Measurements from ENCODE around the gene TPCN1.
"Not testable (repeated sequence)": the region's sequence is repeated elsewhere in the genome, so short reads cannot be mapped to it uniquely, and the experiment has no call there.

Gene TPCN1

DNA sequence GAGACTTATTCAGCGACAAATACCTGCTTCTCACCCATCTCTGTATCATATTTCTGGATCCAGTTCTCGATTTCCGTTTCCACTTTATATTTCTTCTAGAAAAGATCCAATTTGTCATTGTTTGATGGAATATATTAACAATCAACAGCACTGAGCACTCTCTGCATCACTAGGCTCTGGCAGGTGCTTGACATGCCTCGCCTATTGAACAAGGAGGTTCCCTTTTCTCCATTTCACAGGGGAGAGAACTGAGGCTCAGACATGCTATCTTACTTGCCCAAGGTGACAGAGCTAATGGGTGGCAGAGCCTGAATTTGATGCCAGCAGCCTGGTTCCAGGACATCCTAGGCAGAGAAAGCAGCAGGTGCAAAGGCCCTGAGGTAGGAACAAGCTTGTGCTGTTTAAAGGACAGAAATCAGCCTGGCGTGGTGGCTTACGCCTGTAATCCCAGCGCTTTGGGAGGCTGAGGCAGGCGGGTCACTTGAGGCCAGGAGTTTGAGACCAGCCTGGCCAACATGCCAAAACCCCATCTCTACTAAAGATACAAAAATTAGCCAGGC lies 23.7 kb upstream of the TPCN1 start:
- FAIRE-seq, result no peak

DNA sequence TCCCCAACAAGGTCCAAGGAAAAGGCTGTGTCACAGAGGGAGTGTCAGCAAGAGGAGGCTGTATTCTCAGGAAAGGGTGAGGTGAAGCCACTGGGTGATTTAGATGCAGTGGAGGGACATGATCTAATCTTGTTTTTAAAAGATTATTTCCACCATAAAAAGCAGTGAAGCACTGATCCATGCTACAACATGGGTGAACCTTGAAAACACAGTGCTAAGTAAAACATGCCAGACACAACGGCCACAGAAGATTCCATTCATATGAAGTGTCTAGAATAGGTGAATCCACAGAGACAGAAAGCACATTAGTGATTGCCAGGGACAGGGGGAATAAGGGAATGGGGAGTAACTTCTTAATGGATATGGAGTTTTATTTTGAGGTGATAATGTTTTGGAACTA lies 23.0 kb upstream of the TPCN1 start:
- FAIRE-seq, result no peak

DNA sequence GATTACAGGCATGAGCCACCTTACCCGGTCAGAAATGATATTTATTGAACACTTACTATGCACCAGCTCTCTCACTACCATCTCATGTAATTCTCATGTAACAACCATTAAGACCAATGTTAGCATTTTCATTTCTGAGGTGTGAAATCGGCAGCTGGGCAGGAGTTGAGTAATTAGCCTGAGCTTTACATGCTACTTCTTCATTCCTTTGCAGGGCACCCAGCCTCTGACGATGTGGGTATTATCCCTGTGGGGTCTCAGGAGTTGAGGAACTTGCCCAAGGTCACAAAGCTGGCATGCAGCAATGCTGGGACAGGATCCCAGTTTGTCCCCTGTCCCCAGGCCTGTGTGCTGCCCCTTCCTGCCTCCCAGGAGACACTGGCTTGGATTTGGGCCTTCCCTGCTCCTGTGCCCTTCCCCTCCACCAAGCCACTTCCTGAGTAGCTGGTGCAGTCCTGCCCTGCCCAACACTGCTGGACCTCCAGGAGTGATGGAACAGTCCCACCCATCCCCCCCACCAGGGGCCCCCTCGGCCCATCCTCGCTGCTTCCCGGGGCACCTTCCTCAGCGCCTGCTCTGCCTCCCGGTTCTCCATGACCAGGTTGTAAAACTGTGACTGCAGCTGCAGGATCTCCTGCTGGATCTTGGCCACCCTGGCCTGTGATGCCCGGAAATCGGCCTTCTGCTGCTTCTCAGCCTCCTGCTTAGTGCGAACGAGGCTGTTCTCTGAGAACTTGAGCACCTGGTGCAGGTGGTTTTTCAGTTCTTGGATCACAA lies 21.1 kb upstream of the TPCN1 start:
- no peak for FAIRE-seq

DNA sequence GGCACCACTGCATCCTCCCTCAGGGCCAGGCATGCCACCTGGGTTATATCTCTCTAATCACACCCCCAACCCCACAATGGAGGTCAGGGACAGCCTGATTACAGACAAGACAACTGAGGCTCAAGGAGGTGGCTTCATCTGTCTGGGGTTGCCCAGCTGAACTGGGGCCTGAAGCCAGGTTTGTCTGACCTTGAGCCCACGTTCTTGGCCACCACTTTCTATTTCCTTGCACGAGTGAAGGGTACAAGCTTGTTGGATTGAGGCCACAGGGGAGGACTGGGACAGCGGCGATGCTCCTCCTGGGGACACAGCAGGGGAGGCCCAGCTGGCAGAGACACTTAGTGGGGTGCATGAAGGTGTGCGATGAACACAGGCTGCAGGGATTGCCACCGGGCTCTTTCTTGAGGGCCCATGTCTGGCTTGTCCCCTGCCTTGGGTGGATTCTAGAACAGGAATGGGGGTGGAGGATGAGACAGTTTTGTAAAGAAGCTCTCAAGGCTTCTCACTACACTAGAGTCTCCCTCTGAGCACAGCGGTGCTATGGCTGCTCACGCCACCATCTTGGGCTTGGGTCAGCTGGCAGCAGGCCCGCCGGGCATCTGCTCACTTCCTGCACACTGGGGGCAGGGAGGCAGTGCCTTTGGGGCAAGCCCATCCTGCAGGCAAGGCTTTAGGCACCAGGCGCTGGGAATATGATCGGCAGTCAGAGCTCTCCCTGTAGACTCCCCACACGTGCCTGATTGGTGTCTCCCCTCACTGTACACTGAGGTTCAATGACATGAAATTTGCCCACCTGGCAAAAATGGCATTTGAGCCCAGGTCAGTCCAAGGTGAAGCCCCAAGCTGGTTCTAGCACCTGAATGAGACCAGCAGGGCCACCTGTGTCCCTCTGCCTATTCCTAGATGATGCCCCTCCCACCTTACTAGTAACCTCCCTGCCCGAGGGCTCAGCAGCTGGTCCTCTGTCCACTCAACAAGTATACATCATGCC lies 19.8 kb upstream of the TPCN1 start:
- FAIRE-seq, result no peak

DNA sequence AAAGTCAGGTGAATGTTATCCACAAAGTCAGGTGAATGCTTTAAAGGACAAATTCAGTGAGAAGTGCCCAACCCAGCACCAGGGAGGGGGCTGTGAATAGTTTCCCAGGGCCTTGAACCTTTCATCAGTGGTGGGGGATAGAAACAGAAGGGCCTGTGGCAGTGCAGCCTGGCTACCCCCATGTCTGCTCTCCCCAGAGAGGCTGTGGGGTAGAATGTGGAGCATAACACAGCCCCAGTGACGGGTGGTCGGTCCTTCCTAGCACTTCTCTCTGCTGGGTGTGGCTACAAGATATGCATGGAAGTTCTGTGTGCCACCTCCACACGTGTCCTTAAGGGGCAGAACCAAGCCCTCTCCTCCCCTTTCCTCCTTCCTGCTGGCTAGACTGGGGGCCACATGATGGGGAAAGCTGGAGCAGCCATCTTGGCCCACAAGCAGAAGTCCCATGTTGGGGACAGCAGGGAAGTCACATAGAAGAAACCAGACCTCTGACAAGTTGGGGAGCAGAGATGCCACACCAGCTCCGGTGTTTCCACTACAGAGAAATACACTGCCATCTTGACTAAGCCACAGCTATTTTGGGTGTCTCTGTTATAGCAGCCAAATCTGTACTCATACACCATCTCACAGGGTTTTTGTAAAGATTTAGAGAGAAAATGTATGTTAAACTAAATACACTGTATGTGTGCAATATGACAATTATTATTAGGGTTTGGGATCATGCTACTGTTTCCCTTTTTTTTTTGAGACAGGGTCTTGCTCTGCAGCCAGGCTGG lies 18.8 kb upstream of the TPCN1 start:
- FAIRE-seq, result no peak

DNA sequence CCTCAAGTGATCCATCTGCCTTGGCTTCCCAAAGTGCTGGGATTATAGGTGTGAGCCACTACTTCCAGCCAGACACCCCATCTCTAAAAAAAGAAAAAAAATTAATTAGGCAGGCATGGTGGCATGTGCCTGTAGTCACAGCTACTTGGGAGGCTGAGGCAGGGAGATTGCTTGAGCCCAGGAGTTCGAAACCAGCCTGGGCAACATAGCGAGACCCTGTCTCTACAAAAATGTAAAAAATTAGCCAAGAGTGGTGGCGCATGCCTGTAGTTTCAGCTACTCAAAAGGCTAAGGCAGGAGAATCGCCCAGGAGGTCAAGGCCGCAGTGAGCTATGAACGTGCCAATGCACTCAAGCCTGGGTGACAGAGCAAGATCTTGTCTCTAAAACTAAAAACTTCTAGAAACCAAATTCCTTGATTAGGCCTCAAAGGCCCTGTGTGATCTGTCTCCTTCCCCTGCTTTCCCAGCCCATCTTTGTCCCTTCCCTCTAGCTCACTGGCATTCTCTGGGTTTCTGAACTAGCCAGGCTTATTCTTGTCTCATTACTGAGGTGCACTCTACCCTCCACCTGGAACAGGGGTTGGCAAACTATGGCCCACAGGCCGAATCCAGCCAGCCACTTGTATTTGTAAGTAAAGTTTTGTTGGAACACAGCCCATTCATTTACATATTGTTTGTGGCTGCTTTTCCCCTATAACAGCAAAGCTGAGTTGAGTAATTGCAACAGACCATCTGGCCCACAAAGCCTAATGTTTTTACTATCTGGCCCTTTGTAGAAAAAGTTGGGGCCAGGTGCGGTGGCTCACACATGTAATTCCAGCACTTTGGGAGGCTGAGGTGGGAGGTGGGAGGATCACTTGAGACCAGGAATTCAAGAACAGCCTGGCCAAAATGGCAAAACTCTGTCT lies 17.2 kb upstream of the TPCN1 start:
- no peak for FAIRE-seq

DNA sequence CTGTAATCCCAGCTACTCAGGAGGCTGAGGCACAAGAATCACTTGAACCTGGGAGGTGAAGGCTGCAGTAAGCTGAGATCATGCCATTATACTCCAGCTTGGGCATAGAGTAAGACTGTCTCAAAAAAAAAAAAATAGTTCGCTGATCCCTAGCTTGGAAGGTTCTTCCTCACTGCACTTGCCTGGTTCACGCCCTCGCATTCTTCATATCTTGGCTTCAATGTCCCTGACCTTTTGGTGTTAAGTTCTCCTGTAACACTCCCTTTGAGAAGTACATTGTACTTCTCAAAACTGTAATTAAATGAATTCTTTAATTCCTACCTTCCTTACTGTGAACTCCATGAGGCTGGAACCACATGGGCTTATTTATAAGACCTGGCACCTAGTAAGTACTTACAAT lies 16.5 kb upstream of the TPCN1 start:
- no peak for FAIRE-seq

DNA sequence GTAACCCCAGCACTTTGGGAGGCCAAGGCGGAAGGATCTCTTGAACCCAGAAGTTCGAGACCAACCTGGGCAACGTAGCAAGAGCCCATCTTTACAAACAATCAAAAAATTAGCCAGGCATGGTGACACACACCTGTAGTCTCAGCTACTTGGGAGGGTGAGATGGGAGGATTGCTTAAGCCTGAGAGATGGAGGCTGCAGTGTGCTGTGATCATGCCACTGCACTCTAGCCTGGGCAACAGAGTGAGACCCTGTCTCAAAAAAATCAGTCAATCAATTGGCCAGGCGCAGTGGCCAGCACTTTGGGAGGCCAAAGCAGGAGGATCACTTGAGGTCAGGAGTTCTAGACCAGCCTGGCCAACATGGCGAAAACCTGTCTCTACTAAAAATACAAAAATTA lies 14.5 kb upstream of the TPCN1 start:
- not testable (repeated sequence) for FAIRE-seq

DNA sequence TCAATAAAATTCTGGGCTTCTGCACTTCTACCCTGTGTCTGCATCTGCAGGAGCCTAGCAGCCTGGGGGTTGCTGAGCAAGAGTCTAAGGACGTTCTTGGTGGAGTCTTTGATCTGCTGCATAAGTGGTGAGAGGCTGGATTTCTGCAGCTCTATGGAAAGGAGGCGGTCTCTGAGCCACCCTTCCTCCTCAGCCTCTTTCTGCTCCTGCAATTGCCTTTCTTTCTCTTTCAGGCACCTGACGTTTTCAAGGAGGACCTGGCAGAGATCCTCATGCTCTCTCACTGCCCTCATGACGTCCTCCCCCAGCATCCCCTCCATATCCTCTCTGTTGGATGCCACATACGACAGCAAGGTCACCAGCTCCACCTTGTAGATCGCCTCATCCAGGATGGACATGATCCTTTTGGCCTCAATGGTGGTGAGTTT lies 13.6 kb upstream of the TPCN1 start:
- FAIRE-seq, result no peak

DNA sequence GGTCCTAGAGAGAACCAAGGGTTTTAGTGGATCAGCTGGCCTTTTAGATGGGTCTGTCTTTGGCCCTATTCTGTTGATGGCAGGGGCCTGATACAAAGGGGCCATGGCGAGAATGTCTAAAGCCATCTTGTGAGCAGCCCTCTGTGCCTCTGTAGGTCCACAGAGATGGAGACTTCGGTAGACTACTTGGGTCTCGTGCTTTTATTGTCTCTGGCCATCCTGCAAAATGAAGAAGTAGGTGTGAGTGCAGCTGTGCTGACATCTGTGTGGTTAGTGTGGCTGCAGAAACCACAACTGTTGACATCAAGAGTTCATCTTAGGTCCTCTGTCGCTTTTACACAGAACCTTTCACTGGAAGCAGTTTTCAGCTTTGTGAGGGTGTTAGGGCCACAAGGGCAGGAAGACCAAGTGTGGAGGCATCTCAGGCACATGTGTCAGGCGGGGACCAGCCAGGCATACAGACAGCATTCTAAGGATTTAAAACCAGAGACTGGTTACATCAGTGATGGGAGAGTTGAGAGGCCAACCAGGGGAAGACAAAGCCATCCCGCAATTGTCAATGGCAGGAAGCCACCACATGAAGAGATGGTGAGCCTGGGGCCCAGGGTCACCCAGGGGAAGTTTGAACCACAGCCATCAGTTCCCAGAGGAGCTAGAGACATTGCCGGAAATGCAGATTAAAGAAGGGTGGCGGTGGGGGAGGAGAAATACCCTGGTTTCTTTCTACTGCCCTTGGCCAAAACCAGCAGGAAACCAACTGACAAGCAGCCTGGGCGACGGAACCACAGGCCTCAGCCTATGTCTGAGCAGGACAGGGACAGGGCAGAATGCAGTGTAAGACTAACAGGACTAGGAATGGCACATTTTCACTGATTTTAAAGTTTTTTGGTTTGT lies 13.0 kb upstream of the TPCN1 start:
- FAIRE-seq, result no peak

DNA sequence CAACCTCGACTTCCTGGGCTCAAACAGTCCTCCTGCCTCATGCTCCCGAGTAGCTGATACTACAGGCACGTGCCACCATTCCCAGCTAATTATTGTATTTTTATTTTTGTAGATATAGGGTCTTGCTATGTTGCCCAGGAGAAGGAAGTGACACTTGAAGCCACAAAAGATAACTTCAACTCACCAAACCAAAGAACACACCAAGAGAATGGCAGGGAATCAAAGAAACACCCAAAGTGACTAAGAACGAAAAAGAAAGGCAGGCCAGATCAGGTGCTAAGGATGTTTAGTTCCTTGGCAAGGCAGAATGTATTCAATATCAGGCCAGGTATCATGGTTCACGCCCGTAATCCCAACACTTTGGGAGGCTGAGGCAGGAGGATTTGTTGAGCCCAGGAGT lies 10.1 kb upstream of the TPCN1 start:
- no peak for FAIRE-seq

DNA sequence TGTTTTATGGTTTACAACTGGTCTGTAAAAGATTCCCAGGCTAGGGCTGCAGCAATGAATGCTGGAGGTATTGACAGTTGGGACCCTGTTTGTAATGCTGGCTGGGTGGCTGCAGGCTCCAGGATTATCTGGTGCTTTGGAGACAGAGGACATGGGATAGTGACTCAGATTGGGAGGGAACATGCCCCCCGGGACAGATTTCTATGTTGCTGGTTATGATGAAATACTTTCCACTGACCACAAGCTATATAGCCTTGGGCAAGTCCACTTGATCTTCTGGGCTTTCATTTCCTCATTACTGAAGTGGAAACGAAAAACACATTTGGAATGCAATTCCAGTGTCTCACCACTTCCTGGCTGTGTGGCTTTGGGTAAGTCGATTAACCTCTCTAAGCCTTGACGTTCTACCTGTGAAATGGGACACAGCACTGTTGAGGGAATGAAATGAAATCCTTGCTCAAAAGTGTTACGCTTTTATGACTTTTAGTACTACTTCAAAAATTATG lies 6.3 kb upstream of the TPCN1 start:
- FAIRE-seq, result no peak

DNA sequence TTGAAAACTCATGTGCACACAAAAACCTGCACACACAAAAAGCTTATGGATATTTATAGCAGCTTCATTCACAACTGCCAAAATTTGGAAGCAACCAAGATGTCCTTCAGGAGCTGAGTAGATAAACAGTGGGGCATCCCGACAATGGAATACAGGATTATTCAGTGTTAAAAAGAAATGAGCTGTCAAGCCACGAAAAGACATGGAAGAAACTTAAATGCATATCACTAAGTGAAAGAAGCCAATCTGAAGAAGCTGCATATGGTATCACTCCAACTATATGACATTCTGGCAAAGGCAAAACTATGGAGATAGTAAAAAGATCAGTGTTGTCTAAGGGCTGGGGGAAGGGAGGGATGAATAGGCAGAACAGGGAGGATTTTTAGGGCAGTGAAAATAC lies 5.2 kb upstream of the TPCN1 start:
- FAIRE-seq, result no peak

DNA sequence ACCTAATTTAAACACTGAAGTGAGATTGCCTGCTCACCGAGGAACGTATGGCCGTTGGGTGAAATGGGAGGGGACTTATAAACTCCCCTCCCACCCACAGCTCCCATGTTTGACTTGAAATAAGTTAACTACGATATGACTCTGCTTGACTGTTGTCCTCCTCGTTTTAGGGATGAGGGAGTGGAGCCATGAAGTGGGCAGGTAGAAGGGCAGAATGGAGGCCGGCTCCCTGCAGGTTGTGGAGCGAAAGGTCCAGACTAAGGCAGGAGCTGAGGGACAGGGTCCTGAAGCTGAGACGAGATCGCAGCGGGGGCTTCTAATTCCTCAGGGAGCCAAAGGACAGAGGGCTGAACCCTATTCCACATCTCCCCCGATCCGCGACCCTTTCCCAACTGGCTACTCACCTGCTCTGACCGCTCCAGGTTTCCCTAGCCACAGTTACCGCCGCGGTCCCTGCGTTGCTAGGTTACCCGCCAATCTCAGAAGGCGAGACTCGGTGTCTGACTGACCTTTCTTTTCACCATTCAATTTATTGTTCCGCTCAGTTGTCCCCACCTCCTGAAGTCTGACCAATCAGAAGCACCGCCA lies 577 bp upstream of the TPCN1 start:
- no peak for FAIRE-seq

DNA sequence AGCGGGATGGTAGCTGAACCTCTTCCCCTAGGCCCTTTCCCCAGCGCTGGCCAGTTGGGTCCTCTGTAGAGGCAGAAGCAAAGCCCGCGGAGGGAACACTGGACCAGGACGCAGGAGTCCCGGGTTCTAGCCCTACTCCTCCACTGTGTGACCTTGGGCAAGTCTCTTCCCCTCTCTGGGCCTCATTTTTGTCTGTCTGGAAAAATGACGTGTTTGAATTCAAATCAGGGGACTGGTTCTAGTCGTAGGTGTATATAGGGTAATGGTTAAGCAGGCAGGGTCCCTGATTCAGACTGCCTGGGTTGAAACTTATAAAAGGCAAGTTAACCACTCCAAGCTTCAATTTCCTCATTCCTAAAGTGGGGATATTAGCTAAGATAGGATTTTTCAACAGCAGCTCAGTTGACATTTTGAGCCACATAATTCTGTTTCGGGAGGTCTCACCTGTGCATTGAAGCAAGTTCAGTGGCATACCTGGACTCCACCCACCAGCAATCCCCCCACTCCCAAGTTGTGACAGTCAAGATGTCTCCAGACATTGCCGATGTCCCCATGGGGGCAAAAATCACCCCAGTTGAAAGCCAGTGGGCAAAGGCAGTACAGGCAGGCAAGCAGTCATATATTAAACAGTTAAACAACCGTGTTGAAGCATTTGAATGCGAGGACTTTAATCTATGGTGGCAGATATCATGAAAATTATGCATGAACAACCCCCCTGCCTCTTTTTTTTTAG lies 899 bp downstream of the TPCN1 start:
- no peak for FAIRE-seq

DNA sequence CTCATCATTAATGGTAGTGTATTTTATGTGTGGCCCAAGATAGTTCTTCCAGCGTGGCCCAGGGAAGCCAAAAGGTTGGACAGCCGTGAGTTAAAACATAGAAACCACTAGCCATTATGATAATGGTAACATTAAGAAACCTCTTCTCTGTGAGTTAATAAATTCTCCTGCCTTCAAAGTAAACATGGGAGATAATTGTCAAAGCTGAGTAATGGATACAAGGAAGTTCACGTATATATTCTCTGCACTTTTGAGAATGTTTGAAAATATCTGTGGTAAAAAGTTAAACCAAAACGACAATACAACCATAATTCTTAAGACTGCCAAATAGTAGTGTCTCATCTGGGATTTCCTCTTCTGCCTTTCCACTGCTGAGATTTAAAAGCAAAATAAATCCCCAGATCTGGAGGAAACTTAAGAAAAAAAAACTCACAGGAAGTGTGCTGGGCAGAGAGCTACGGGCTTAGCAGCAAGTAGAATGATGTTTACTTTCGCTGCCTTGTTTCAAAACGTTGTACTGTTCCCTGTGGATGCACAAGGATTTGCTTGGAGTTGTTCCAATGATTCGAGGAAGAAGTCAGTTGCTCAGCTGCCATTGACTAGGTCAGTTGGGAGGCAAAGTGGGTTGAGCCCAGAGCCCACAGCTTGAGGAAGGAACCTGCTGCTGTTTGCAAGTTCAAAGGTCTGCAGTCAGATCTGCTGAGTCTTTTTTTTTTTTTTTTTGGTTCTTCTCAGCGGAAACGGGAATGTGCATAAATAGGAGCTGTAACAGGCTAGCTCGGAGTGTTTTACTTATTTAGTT lies 1.7 kb downstream of the TPCN1 start:
- no peak for FAIRE-seq

DNA sequence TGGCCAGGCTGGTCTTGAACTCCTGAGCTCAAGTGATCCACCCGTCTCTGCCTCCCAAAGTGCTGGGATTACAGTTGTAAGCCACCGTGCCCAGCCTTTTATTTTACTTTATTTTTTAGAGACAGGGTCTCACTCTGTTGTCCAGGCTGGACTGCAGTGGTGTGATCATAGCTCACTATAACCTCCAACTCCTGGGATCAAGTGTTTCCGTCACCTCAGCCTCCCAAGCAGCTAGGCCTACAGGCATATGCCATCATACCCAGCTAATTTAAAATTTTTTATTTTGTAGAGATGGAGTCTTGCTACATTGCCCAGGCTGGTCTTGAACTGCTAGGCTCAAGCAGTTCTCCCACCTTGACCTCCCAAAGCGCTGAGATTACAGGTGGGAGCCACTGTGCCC lies 3.7 kb downstream of the TPCN1 start:
- FAIRE-seq, result no peak

Data from colon (tissue), 2 donors.